GM19351 (cell line): Measurements from ENCODE around the gene NPAS2.

Experiments used
- ATAC-seq: cut with Tn5 transposase; IDR thresholded peaks from one replicate; pipeline ENCODE4 v1.9.1; 2021; ENCODE audit warnings: mild to moderate bottlenecking, moderate library complexity; ENCODE audit not compliant: unreplicated experiment

The NPAS2 gene, protein sequence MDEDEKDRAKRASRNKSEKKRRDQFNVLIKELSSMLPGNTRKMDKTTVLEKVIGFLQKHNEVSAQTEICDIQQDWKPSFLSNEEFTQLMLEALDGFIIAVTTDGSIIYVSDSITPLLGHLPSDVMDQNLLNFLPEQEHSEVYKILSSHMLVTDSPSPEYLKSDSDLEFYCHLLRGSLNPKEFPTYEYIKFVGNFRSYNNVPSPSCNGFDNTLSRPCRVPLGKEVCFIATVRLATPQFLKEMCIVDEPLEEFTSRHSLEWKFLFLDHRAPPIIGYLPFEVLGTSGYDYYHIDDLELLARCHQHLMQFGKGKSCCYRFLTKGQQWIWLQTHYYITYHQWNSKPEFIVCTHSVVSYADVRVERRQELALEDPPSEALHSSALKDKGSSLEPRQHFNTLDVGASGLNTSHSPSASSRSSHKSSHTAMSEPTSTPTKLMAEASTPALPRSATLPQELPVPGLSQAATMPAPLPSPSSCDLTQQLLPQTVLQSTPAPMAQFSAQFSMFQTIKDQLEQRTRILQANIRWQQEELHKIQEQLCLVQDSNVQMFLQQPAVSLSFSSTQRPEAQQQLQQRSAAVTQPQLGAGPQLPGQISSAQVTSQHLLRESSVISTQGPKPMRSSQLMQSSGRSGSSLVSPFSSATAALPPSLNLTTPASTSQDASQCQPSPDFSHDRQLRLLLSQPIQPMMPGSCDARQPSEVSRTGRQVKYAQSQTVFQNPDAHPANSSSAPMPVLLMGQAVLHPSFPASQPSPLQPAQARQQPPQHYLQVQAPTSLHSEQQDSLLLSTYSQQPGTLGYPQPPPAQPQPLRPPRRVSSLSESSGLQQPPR

GRCh38 chr2:100819370-100820272, at the start of gene NPAS2:
Gene NPAS2 (plus strand): TSS chr2:100820139. CDS start chr2:100904755, 84,616 bp downstream.
- ATAC-seq: no peak

GRCh38 chr2:100771125-100771524, 48.8 kb upstream of the NPAS2 start:
- ATAC-seq: no peak

DNA sequence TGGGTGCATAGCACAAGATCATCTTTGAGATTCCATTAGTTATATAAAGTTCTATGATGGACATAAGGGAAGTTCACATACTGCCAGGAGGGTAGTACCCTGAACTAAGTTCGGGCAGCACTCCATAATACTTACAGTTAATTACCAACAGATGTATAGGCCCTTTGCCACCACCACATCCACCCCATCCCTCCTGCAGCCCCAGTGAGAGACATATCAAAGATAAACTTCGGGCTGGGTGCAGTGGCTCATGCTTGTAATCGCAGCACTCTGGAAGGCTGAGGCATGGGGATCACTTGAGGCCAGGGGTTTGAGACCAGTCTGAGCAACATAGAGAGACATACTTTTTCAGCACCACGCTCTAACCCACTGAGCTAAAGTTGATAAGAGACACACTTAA, 46.4 kb upstream of the NPAS2 start:
- no peak for ATAC-seq

GRCh38 chr2:100776445-100776844, 43.5 kb upstream of the NPAS2 start:
- no peak for ATAC-seq

DNA sequence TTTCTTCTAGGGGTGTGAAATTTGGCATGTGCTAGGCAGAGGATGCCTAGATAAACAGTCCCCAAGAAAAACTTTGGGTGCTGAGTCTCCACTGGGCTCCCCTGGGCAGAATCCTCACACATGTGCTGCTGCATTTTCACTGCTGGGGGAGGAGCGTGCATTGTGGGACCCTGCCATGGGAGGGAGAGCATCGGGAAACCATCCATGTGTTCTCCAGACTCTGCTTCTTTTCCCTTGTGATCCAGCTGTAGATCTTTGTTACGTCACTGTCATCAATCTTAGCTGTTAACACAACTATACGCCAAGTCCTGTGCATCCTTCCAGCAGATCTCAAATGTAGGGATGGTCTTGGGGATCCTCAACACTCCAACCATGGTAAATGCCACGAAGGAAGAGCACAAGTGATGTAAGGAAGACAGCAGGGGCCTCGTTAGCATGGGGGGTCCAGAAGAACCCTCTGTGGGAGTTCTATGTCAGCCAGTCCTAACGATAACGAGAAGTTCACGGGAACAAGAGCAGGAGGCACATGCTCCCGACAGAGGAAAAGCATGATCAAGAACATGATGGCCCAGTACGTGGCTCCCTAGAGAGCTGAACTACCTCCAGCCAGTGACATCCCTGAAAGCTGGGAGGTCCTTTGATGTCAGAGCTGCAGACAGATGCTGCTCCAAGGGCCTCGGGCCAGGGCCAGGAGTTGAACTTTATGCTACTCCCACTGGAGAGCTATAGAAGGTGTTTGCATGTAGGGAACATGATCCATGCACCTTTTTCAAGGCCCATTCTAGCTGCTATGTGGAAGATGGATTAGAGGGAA, 41.1 kb upstream of the NPAS2 start:
- ATAC-seq: no peak

DNA sequence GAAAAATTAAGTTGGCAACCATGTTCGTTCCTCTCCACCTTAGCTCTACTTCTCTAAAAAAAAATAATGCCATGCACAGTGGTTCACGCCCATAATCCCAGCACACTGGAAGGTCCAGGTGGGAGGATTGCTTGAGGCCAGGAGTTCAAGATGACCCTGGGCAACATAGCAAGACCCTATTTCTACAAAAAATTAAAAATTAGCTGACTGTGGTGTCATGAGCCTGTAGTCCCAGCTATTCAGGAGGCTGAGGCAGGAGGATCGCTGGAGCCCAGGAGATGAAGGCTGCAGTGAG, 40.1 kb upstream of the NPAS2 start:
- no peak for ATAC-seq

DNA sequence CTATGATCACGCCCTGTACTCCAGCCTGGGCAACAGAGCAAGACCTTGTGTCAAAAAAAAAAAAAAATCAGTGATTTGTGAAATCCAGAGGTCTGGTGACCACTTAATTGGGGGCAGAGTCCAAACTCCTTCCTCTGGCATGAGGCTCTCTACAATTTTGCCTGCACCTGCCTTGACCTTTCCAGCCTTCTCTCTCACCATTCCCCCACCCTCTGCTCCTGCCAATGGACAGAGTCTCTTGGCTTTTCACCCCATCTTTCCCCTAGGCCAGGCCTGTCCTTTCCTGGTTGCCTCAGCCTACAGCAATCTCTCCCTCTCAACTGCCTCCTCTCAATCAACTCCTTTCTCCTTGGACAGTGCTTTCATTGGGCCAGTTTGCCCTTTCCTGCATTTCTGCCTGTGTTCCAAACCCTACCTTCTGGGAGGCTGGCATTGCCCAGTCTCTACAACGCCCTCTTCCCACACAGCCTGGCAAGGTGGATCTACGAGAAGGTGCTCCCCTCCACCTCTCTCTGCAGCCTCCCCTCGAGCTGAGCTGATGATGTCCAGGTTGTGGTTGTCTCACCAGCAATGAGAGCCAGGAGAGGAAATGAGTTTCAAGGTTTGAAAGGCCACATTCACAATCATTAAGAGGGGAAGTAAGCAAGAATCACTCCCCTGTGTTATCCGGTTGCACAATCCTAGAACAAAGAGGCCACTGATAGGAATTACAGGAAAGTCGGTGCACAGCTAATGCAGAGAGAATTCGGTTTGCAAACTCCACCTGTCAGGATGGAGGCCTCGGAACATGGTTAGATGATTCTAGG, 39.5 kb upstream of the NPAS2 start:
- ATAC-seq: no peak

DNA sequence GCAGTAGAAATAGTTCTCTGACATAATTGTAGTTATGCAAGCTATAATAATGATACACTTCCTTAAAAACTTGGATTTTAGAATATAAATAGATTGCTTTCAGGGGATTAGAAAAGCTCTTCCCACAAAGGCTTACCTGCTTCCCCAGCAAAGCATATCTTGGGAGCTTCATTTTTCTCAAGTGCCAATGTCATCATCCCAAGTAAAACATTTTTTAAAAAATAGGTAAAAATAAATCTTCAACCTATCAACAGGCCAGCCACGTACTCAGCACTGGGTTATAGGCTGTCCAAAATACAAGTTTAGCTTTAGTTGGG, 39.0 kb upstream of the NPAS2 start:
- ATAC-seq: no peak

DNA sequence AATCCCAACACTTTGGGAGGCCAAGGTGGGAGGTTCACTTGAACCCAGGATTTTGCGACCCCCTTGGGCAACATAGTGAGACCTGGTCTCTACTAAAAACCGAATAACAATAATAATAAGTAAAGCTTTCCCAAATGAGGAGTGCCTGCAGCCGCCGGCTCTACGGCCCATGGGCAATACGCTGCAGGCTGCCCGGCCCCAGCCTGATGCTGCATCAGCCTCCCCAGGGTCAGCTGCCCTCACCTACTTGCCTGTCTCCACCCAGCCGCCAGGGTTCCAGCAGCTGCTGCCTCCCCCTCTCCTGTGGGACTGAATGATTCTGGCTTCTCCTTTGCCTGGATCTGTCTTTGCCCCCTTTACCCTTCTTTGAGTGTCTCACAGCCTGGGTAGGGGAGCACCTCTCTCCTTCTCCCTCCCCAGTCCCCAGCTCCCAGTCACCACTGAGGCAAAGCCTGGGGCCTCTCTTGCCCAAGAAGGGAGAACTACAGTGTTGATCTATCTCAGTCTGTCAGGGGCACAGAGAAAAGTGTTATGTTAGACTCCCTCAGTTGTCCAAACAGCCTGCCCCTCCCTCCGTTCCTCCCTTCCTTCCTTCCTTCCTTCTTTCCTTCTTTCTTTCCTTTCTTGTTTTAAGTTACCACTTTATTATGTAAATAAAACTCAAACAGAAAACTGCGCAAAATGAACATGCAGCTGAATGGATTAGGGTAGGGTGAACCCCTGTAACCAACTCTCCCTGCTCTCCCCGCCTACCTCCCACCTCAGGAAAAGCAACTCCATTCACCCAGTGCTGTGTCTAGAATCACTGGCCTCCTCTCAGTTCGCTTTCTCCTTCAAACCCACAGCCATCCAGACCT, 38.2 kb upstream of the NPAS2 start:
- no peak for ATAC-seq

GRCh38 chr2:100782380-100782878, 37.5 kb upstream of the NPAS2 start:
- ATAC-seq: no peak

- no peak for ATAC-seq
Observed at GRCh38 chr2:100783987-100784386, 36.0 kb upstream of the NPAS2 start.

DNA sequence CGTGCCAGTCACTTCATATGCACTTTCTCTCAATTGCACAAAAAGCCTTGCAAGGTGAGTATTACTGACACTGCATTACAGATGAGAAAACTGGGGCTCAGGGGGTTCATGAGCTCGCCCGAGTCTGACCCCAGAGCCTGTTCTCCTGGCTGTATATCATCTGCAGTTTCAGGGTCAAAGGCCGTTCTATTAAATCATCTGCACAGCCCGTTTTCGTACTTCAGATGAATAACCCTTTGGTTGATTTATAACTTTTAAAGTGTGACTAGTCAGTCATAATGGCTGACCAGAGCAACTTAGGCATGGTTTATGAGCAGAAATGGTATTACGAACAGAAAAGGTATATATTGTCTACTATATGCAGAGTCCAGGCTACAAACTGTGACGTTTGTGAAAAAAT, 35.3 kb upstream of the NPAS2 start:
- ATAC-seq: no peak

DNA sequence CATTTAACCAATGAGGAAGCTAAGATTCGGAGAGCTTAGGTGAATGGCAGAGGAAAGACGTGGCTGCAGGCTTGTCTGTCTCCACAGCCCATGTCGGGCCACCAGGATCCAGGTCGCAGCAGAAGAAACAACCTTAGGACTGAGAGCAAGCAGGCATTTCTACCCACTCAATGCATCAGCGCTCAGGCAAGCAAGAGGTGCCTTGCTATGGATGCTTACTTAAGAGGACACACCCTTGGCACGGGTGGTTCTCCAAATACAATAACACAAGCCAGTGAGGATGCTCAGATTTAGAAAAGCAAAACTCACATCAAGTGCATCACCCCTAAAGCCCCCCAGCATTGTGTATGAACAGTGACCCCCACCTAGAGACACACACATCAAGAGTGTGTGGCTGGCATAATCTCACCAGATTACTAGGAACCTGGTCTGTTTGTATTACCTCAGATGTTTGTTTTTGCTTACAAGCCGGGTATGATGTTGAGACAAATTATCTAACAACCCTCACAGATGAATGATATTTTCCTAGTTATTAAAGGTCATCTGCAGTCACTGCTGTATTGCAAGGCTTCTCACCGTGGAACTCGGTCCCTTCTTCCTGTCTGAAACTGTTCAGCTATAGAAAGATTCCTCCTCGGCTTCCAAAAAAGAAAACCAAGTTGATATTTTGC, 34.2 kb upstream of the NPAS2 start:
- ATAC-seq: no peak

GRCh38 chr2:100786297-100786658, 33.7 kb upstream of the NPAS2 start:
- no peak for ATAC-seq

DNA sequence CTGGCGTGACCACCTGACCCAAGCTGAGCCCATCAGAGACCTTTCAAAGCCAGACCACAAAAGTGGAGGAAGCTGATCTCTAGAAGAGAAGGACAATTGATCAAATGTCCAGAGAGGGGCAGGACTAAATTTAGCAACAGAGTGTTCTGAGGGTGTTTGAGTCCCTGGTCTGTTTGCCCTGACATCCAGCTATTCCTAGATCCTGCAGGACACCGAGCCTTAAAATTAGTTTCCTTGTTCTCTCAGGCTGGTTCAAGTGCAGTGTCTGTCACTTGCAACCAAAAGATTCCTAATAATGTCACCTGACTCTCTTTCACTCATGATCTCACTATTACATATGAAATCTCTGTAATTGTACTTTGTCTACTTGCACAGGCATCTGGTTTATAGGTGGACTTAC, 33.0 kb upstream of the NPAS2 start:
- ATAC-seq: no peak

GRCh38 chr2:100789361-100789760, 30.6 kb upstream of the NPAS2 start:
- ATAC-seq: no peak

GRCh38 chr2:100791294-100791935, 28.5 kb upstream of the NPAS2 start:
- no peak for ATAC-seq

DNA sequence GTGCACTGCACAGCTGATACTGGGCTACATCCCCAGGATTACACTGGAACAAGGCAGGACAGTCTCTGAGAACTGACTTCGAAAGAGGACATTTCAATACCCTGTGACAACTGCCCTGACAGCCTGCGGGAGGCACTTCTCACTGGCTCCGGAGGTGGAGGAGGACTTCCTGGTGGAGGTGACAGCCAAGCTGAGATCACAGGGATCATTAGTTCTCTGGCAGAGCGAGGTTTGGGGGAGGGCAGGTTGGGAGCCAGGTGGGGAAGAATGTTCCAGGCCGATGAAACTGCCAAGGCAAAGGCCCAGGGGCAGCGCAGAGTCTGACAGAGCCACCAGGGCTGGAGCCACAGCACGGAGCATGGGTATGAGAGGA, 28.0 kb upstream of the NPAS2 start:
- ATAC-seq: no peak
